Neural cell (in vitro differentiated cells): ENCODE measurements around the gene AHNAK2.

ENCODE experiments used
- CTCF ChIP-seq: fragments of 450-650 bp; IDR thresholded peaks from 2 replicates; pipeline ENCODE4 v1.5.1; 2014; ENCODE audit warnings: antibody characterized with exemption, mild to moderate bottlenecking, moderate library complexity; ENCODE audit not compliant: poor library complexity, severe bottlenecking
- EP300 ChIP-seq: fragments of 450-650 bp; conservative IDR thresholded peaks from 2 replicates; pipeline ENCODE4 v1.6.1; 2014; ENCODE audit warnings: antibody characterized with exemption, mild to moderate bottlenecking, moderate library complexity; ENCODE audit not compliant: poor library complexity, severe bottlenecking
- EZH2 ChIP-seq: fragments of 200-600, 300-800 bp; shearing (Covaris generic), sonication (generic); IDR thresholded peaks from 2 replicates; pipeline ENCODE4 v1.6.1; 2014; ENCODE audit warnings: antibody characterized with exemption, low read length, borderline replicate concordance, mild to moderate bottlenecking; ENCODE audit not compliant: insufficient read depth, poor library complexity, severe bottlenecking
- POLR2AphosphoS5 ChIP-seq: IDR thresholded peaks from 2 replicates; pipeline ENCODE4 v1.6.1; 2012
- RAD21 ChIP-seq: fragments of 450-650 bp; conservative IDR thresholded peaks from 2 replicates; pipeline ENCODE4 v1.6.1; 2014; ENCODE audit warnings: antibody characterized with exemption, mild to moderate bottlenecking, moderate library complexity
- REST ChIP-seq: IDR thresholded peaks from 2 replicates; pipeline ENCODE4 v1.6.1; 2012; ENCODE audit warnings: borderline replicate concordance
- TAF1 ChIP-seq: IDR thresholded peaks from 2 replicates; pipeline ENCODE4 v1.6.1; 2012; ENCODE audit warnings: low read depth

GRCh38 chr14:104977008-104977680 lies 1.0 kb downstream of the AHNAK2 start:
- TF ChIP-seq REST (no peak), CTCF (no peak), RAD21 (no peak), EZH2 (no peak), POLR2AphosphoS5 (no peak), TAF1 (no peak), EP300 (no peak)
